NCI-H146 treated with DMSO at 0.1 percent for 48 hours (cell line): ENCODE results near the gene CRADD.

Source experiments
- DNase-seq: peaks from one replicate; lab custom pipeline; 2025; ENCODE audit not compliant: unreplicated experiment; lab: John Stamatoyannopoulos, UW

Gene CRADD

DNA sequence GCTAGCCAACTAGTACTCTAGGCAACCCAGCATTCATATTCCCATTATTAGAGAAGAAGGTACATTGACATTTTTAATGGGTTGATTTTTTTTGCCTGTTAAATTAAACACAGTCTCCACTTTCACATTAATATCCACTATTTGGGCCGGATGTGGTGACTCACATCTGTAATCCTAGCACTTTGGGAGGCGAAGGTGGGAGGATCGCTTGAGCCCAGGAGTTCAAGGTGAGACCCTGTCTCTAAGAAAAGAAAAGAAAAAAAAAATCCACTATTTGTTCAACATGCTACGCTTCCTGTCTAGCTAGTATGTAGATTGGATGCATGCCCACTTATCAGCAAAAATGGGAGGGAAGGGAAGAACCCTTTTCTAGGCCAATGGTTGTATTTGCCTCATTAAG lies 7.1 kb upstream of the CRADD start:
- DNase-seq, result no peak

DNA sequence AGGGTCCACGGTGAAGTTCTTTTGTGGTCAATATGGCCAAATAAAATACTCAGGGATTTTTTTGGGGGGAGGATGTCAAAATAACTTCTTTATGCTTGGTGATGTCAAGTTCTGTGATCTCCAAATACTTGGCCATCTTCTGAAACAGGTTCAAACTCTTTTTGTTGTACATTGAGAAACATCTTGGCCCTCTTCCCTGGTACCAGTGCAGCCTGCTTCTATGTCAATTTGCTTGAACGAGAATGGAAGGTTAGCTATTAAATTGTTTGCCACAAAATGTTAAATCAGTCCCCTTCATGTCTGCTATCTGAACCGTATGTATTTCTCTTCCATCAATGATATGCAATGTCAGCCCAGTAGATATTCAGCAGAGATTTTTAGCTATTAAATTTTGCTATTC lies 6.1 kb upstream of the CRADD start:
- no peak for DNase-seq

- no peak for DNase-seq
Observed at GRCh38 chr12:93673084-93673483, 4.1 kb upstream of the CRADD start.

- DNase-seq, result no peak
Observed at GRCh38 chr12:93674386-93674785, 2.8 kb upstream of the CRADD start.

DNA sequence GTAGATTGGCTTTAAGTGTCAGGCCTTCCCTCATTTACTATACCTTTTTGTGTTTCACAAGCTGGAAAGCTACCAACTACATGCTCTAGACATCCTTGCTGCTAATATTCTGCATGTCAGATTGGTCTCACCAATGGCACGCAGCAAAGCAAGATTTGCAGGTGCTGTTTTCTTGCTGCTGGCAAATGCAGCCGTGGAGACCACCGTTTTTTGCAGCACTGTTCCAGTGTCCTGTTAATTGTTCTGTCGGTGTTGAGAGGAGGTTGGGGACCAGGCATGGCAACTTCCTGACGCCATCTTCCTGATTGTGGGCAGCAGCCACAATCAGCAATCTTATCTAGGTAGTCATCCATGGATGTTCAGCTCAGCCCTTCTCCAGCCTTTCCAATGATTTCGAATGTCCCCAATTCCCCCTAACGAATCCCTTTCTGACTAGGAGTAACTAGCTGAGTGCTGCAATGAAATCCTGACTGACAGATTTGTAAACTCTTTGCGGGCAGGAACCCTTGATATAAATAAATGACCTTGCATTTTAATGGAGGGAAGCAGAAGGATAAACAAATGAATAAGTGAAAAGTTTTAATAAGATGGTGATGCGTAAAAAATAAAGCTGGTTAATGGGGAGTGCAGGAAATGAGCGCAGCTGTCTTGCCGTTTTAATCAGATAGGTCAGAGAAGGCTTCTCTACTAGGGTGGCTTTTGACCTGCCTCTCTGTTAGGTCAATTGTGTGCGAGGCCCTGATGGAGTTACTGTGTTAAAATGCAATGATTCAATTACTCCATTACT lies 574 bp upstream of the CRADD start:
- peak; percentile 61 for DNase-seq

GRCh38 chr12:93678779-93679178 lies 1.6 kb downstream of the CRADD start:
- no peak for DNase-seq

GRCh38 chr12:93679308-93679925 lies 2.2 kb downstream of the CRADD start:
- no peak for DNase-seq

- DNase-seq, result no peak
Observed at GRCh38 chr12:93680006-93680405, 2.8 kb downstream of the CRADD start.

DNA sequence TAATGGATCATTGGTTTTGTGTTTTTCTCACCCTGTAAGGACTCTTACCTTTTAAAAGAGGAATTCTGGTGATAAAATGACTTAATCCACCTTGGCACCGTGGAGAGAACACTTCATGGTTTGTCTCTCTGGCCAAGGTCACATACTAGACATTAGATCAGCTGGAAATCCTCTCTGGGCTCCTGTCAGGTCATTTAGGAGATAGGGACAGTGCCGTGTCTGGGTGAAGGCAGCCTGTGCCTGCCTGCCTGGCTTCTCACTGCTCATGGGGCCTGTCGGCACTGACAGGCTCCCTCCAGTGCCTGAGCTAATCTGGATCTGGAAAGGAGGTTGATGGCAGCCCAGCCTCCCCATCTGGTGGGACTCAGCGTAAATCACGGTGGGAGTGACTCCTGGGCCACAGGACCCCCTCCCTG lies 5.7 kb downstream of the CRADD start:
- no peak for DNase-seq

DNA sequence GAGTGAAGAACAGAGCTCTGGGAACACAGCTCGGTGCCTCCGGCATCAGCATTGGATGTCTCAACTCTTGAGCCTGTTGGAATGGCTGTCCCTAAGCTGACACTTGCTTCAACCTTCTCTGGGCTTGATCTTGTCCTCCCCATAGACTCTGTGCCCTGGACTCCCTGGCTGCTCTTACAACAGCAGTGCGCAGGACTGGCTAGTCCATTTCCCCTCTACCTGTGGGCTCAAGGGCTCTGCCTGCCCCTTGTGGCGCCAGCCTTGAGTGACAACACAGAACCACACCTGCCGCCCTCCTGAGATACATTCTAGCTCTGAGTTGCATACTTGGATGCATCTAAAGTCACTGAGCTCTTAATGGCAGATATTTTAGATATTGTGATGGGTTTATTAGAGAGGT lies 6.2 kb downstream of the CRADD start:
- DNase-seq, result no peak

DNA sequence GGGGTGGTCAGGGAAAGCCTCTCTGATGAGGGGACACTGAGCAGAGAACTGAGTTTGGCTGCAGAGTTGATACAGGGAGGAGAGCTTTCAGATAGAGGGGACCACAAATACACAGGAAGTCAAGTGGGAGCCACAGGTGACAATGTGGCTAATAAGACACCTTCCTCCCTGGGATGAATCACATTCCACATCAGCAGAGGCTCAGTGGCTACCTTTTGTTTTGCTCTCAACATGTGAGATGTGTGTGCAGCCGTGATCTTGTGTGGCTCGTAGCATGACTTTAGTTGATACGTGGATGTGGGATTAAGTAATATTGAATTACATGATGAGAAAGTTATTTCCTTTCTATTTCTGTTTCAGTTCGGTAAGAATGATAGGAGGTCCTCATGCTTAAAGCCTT lies 7.5 kb downstream of the CRADD start:
- no peak for DNase-seq

DNA sequence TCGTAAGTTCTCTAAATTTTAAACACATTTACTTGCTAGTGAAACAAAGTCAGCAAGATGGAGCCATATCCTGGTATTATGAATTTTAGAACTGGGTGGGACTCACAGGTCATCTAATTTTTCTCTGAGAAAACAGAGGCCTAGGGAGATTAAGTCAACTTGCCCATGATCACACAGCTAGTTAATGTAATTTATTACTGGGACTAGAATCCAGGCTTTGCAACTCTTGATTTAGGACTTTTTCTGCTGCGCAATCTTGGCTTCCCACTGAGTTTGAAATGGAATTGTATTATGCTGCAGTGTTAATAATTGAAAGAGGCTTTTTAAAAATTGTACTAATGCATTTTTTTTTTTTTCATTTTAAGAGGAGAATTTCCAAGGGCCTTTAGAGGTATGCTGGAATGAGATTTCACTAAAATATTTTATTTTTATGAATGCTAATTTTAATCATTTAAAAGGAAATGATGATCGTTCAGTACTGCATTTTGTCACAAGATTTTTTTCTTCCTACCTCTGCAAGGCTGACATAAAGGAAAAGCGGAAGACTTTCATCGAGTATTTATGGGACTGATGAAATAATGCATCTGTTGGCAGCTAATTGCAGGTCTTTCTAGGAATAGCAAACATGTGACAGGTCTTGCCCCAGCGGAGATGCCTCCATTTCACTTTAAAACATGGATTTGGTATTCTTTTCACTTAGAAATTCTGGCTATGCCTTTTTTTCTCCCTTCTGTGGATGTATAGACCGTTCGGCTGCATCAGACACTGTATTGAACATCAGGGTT lies 9.6 kb downstream of the CRADD start:
- DNase-seq, result no peak

- peak; percentile 19 for DNase-seq
Observed at GRCh38 chr12:93689076-93689834, 12.1 kb downstream of the CRADD start.

GRCh38 chr12:93696462-93696861 lies 19.3 kb downstream of the CRADD start:
- DNase-seq, result no peak

DNA sequence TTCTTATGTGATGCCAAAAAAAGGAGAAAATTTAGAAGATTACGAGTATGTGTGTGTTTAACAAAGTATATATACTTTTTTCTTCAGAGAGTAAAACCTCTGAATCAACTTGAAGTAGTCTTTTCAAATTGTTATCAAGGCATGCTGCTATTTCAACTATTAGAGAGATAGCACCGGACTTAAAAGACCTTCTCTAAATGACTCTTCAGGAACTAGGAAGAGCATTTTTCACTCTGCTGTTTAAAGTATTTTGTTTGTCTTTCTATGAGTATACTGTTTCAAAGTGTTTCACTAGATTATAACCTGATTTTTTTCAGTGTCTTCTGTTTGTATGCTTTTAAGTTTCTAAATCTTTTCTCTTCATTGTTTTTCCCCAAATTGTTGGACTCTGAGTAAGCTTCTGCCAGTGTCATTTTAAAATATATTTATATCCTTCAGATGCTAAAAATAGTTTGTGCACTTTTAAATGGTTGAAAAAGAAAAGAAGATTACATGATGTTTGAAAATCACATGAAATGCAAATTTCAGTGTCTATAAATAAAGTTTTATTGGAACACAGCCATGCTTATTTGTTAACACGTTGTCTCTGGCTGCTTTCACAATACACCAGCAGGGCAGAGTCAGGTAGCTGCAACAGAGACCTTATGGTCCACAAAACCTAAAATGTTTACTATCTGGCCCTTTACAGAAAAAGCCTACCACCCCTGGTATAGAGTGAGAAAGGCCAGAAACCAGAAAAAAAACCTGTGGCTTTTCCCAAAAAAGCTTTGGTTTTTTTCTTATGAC lies 21.3 kb downstream of the CRADD start:
- DNase-seq, result no peak

DNA sequence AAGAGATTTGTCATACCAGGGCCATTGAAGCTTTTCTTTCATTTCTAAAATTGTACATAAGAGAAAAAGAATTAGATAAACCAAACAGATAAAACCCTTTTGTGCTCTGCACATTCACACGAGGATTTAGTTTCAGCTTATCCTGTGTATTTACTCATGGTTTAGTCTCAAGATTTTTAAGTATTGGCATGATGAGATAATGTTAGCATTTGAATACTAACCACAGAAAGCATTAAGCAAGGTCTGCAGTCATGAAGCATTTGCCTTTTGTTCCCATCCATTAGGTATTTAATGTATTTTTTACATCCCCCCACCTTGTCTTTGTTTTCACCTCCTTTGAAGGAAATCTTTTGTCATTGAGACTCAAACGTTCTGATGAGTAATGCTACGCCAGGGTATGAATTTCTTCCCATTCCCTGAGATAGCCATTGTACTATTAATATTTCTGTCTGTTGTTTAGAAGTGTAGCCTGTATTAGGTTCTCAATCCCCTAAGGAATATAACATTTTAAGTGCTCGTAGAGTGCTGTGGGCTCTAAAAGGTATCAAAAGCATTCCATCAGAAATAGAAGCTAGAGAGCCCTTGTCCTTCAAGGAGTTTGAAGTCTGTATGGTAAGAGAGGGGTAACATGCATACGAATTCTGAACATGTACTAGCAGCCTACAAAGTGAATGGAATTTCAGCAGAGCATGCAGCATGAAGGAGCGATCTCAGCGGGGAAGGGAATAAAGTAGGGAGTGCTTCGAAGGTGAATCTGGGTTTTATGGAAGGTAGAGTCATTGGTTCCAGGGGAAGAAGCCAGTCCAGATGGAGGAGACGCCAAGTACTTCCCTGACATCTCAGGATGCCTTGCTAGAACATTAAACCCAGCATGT lies 22.3 kb downstream of the CRADD start:
- DNase-seq, result peak; percentile 23

DNA sequence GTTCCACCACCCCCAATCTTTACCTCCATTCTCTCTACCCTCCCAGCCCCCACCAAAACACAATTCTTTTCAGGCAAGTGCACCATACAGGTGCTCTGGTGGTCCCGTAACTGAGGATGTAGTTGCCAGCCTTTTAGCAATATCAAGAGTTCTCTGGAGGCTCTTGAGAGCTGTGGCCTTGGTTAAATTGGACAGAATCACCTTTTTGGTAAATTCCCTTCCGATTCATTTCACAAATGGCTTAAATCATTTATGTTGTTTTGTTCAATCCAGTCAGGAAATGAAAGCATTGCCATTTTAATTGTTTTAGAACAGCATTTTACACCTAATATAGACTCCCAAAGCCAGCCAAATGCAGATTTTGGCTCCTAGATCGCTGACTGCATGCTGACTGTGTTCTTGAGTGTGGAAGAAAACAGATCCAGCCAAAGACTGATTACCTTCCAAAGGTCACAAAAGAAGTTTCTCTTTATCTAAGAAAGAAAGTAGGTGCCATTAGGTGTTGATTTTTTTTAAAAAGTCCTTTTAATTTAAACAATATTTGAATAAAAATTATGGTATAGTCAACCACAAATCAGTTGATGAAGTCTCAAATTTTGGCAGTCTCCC lies 25.6 kb downstream of the CRADD start:
- no peak for DNase-seq

DNA sequence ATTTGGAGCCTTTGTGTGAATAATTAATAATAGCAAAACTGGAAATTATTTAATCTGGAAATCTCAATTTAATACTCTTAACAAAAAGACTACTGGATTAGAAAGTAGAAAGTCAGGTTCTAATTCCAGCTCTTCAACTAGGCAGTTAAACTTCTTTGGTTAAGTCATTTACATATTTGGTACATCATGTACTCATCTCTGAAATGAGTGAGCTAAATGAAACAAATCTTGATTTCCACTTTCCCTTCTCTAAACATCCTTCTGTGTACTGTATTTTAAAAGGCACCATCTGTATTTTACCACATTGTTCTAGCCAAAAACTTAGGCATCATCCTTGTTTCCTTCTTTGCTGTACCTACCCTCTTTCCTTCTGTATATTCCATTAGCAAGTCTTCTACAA lies 26.9 kb downstream of the CRADD start:
- no peak for DNase-seq

DNA sequence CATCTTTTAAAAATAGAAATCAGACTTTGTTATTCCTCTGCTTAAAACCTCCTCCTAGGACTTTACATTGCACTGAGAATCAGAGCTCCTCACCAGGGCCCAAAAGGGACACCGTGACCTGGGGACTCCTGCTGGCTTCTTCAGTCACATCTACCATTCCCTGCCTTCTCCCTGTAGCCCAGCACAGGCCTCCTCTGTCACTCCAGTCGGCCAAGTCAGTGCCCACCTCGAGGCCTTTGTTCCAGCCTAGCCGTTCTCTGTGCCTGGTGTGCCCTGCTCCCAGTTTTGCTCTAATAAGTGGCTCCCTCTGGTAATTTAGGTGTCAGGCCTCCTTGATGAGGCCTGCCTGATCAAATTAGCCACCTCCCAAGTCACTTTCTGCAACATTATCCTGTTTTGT lies 27.4 kb downstream of the CRADD start:
- no peak for DNase-seq
